K562 (cell line): ENCODE results near the gene KDM2B. TPM values are rescaled to one million over a fixed set of nuclear protein-coding genes. Genes with fewer than 3 reads are reported as not detected.

Source experiments
- ATAC-seq: fragments of 200-7000 bp; cut with Tn5 transposase; 3 replicates; pipeline ENCODE4 v1.9.1; 2020; ENCODE audit warnings: moderate library complexity
- BruUV-seq: library from RNA; stranded (reverse); fragments of 400-500 nt; replicated peaks from 2 replicates; lab custom pipeline; 2021; lab: Mats Ljungman, UMichigan
- CTCF ChIA-PET: fragments of 300-600 bp; formaldehyde crosslinking; extraction: SDS; loops from one replicate; lab custom pipeline; 2021; ENCODE audit warnings: low intra/inter-chr PET ratio; lab: Yijun Ruan, JAX
- POLR2A ChIA-PET: fragments of 300-600, 350-650 bp; sonication (Branson Sonifier 250); formaldehyde crosslinking; extraction: SDS; loops from one replicate; lab custom pipeline; 2021; ENCODE audit warnings: antibody characterized with exemption, inconsistent platforms; lab: Yijun Ruan, JAX
- DNase-seq, 4 experiments: peaks; one replicate each; pipeline versions ENCODE4 v3.0.0 to v3.0.0-alpha.2; 2011 to 2018; ENCODE audit warnings: low spot score in 3 of 4, mixed read lengths in 3 of 4; ENCODE audit errors: extremely low read depth in 1 of 4
- FAIRE-seq: peaks from 2 replicates; lab custom pipeline; 2011; peaks lifted over from hg19 to GRCh38; lab: Jason Lieb, UNC
- H2AFZ ChIP-seq: 2 replicates; pipeline ENCODE4 v1.6.0; 2011; ENCODE audit warnings: low read depth, low read length, control low read depth, inconsistent platforms
- H3K27ac ChIP-seq: fragments of 200-600 bp; 3 replicates; pipeline ENCODE4 v1.8.0; 2011; ENCODE audit warnings: low read depth, mild to moderate bottlenecking, control low read depth, inconsistent platforms, low read length, moderate library complexity, mixed read lengths; ENCODE audit errors: extremely low read depth
- H3K27me3 ChIP-seq, 2 experiments: fragments of 300-600 bp in 1 of 2; 2 replicates in 1 of 2; 3 replicates in 1 of 2; pipeline versions ENCODE4 v1.6.0 to v1.8.0; 2011; ENCODE audit warnings: inconsistent platforms in 2 of 2, low read length in 2 of 2, mild to moderate bottlenecking in 1 of 2, mixed read lengths in 1 of 2, moderate library complexity in 1 of 2; ENCODE audit not compliant: control insufficient read depth in 2 of 2, insufficient read depth in 2 of 2
- H3K36me3 ChIP-seq: fragments of 300-600 bp; 3 replicates; pipeline ENCODE4 v1.8.0; 2011; ENCODE audit warnings: mild to moderate bottlenecking, low read length, inconsistent platforms; ENCODE audit not compliant: control insufficient read depth, insufficient read depth
- H3K4me1 ChIP-seq, 2 experiments: fragments of 200-600 bp in 1 of 2; replicated peaks in 1 of 2; 2 replicates in 1 of 2; 3 replicates in 1 of 2; pipeline versions ENCODE4 v1.5.1 to v1.8.0; 2011; ENCODE audit warnings: inconsistent platforms in 2 of 2, low read length in 2 of 2, mild to moderate bottlenecking in 1 of 2, mixed read lengths in 1 of 2, moderate library complexity in 1 of 2; ENCODE audit not compliant: control insufficient read depth in 2 of 2, insufficient read depth in 2 of 2
- H3K4me2 ChIP-seq: 2 replicates; pipeline ENCODE4 v1.6.1; 2011; ENCODE audit warnings: low read length, control low read depth, inconsistent platforms, mixed read lengths; ENCODE audit not compliant: insufficient read depth
- H3K4me3 ChIP-seq: fragments of 200-600 bp; sonication (generic), shearing (Covaris generic); 2 replicates; pipeline ENCODE4 v1.5.1; 2016; ENCODE audit warnings: control low read depth, inconsistent platforms
- H3K79me2 ChIP-seq: fragments of 200-600 bp; 3 replicates; pipeline ENCODE4 v1.8.0; 2011; ENCODE audit warnings: low read length, inconsistent platforms; ENCODE audit not compliant: control insufficient read depth, insufficient read depth
- H3K9ac ChIP-seq, 2 experiments: 2 replicates each; pipeline versions ENCODE4 v1.6.0 to v1.6.1; 2011; ENCODE audit warnings: low read depth in 2 of 2, low read length in 2 of 2, control low read depth in 1 of 2, inconsistent platforms in 1 of 2, mild to moderate bottlenecking in 1 of 2, mixed read lengths in 1 of 2; ENCODE audit not compliant: insufficient read depth in 1 of 2
- H3K9me1 ChIP-seq: one replicate; pipeline ENCODE4 v1.6.0; 2011; ENCODE audit warnings: inconsistent platforms, mild to moderate bottlenecking, low read length, moderate library complexity; ENCODE audit not compliant: control insufficient read depth, insufficient read depth
- H3K9me3 ChIP-seq: replicated peaks from 2 replicates; pipeline ENCODE4 v1.5.1; 2011; ENCODE audit warnings: low read depth, low read length, inconsistent platforms; ENCODE audit not compliant: control insufficient read depth, insufficient read depth
- H4K20me1 ChIP-seq: replicated peaks from 2 replicates; pipeline ENCODE4 v1.6.1; 2011; ENCODE audit warnings: low read length, inconsistent platforms, mixed read lengths; ENCODE audit not compliant: control insufficient read depth, insufficient read depth
- CHAMP1 ChIP-seq: fragments of 450-650 bp; IDR thresholded peaks from 2 replicates; pipeline ENCODE4 v1.6.1; 2016; ENCODE audit warnings: mild to moderate bottlenecking
- CUX1 ChIP-seq: fragments of 200-800 bp; sonication (Bioruptor generic); IDR thresholded peaks from 2 replicates; pipeline ENCODE4 v1.6.1; 2016; ENCODE audit warnings: missing genetic modification characterization, missing compliant biosample characterization
- KDM2B ChIP-seq: fragments of 250-450 bp; sonication (Bioruptor Pico); IDR thresholded peaks from 2 replicates; pipeline ENCODE4 v1.8.0; 2021; ENCODE audit warnings: mild to moderate bottlenecking, moderate library complexity
- LARP7 ChIP-seq: fragments of 450-650 bp; IDR thresholded peaks from 2 replicates; pipeline ENCODE4 v1.6.1; 2016
- SPI1 ChIP-seq: IDR thresholded peaks from 2 replicates; pipeline ENCODE4 v1.6.1; 2011; ENCODE audit warnings: low read depth, low read length, control low read depth, borderline replicate concordance
- ZBTB11 ChIP-seq, 3 experiments: fragments of 200-800 bp in 1 of 3; fragments of 250-450 bp in 1 of 3; fragments of 450-650 bp in 1 of 3; sonication (Bioruptor Pico) in 1 of 3; sonication (Bioruptor generic) in 1 of 3; formaldehyde crosslinking in 1 of 3; IDR thresholded peaks; 2 replicates each; pipeline versions ENCODE4 v1.6.1 to v1.8.0; 2016 to 2022; ENCODE audit warnings: mild to moderate bottlenecking in 2 of 3, missing genetic modification characterization in 2 of 3, missing compliant biosample characterization in 1 of 3, moderate library complexity in 1 of 3
- ZSCAN32 ChIP-seq: fragments of 450-650 bp; formaldehyde crosslinking; IDR thresholded peaks from 2 replicates; pipeline ENCODE4 v1.4.0; 2020; ENCODE audit warnings: mild to moderate bottlenecking, moderate library complexity
- WGBS: fragments of 100-300 bp; shearing (Covaris generic); methylation state at CpG from one replicate; pipeline ENCODE4 v1.1.6; 2016; ENCODE audit warnings: low coverage, mixed read lengths; ENCODE audit not compliant: insufficient coverage; ENCODE audit errors: missing lambda C conversion rate; 5-methylcytosine and 5-hydroxymethylcytosine counted together
- in situ Hi-C: fragments of 300-500 bp; cut with MboI; formaldehyde crosslinking; loops from 4 replicates; pipeline ENCODE4 v1.15.0; 2018; ENCODE audit warnings: inconsistent platforms, mixed read lengths
- intact Hi-C: fragments of 100-400 bp; cut with micrococcal nuclease; formaldehyde crosslinking; loops from 2 replicates; pipeline ENCODE4 v1.14.2; 2022
- polyA plus RNA-seq, 8 experiments: library from polyadenylated mRNA; depleted of rRNA in 4 of 8; stranded (reverse) in 5 of 8; unstranded in 3 of 8; fragments of >200 nt; fragmentation: Nextera tagmentation in 2 of 8; fragmentation: Illumina TruSeq in 1 of 8; extraction: Ambion mirVana in 2 of 8; extraction: Trizol in 1 of 8; gene quantifications; 2 replicates each; pipeline versions ENCODE4 v1.2.1 to v1.2.3, GENCODE V29; 2011 to 2014; ENCODE audit warnings: inconsistent platforms in 1 of 8, missing spikeins in 1 of 8
- total RNA-seq, 7 experiments: library from RNA; depleted of rRNA in 6 of 7; stranded (reverse); fragments of >200 nt in 6 of 7; fragmentation: Illumina TruSeq in 2 of 7; extraction: Trizol in 2 of 7; gene quantifications; 2 replicates each; pipeline versions ENCODE4 v1.2.1 to v1.2.3, GENCODE V29; 2011 to 2021; ENCODE audit warnings: low replicate concordance in 1 of 7

KDM2B gene
- total and polyA plus RNA-seq, 9 of the 15 experiments (the other 6 are each of a cell fraction or from before 2014, with no cell fraction given), result 7.4 to 50.5 (median 22.5) TPM

GRCh38 chr12:121562488-121562887 is 18.3 kb downstream of the KDM2B start (continued):
- TF ChIP-seq CUX1 (CRISPR knock-in tag), result no peak
- TF ChIP-seq ZSCAN32 (CRISPR knock-in tag), result no peak
- TF ChIP-seq, all 486 proteins: peak for 0

- no peak overlapping the region for H3K4me2 ChIP-seq
- WGBS, result 72% methylated on average over 11 of the region's 16 CpGs
- no peaks in the 10 kb centered on the region for H3K9me1 ChIP-seq
- ATAC-seq, result no peak
- H3K9ac ChIP-seq, result no peak overlapping the region; a peak in 1 of 4 replicates
- BruUV-seq, result no TSS peak
- ChIA-PET CTCF (no interaction called here), POLR2A (no interaction called here)
- H3K4me3 ChIP-seq, result no peak overlapping the region
- no peaks in the 10 kb centered on the region for H3K9me3 ChIP-seq
- H3K36me3 ChIP-seq, result no peaks in the 10 kb centered on the region
- no peaks in the 10 kb centered on the region for H3K27me3 ChIP-seq
- no peak for DNase-seq
- H3K4me1 ChIP-seq, result peaks cover 0 to 4% of the 10 kb centered on the region in 2 experiments; a peak in 1 of 5 replicates
- H2AFZ ChIP-seq, result no peak overlapping the region
- no peaks in the 10 kb centered on the region for H3K79me2 ChIP-seq
- H3K27ac ChIP-seq, result no peak overlapping the region
- in situ Hi-C loops, result loop anchor here (5.0 kb wide), 1 partner anchor 56 kb away; no protein-coding TSS in a partner anchor
- no peak for FAIRE-seq
- intact Hi-C loops, result no loop called here
- no peaks in the 10 kb centered on the region for H4K20me1 ChIP-seq
- TF ChIP-seq ZBTB11 (CRISPR knock-in tag; IDR thresholded peaks at IDR 0.05) (no peak), LARP7 (no peak), CHAMP1 (no peak), SPI1 (no peak), KDM2B (CRISPR knock-in tag) (no peak)
Observed at GRCh38 chr12:121561009-121561395, 19.8 kb downstream of the KDM2B start.
